ENCODE results near the gene FARS2.

FARS2 gene

DNA sequence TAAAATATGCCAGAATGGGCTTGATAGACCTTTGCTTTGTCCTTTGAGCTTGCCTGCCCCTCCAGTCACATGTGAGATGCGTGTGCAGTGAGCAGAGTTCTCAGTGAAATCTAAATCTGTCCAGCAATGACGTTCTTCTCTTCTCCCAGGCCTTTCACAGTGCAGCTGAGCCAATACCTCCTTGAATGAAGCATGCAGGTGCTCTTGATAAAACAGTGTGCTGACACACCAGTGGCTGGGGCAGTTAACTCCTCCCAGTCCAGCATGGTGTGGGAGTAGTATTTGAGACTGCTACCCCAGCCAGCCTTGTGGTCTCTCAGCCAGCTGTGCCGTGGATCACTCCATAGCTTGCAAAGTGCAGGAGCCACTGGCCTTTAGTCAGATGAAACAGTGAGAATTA, 240.5 kb downstream of the FARS2 start:
- no peak overlapping the region for H3K4me3 ChIP-seq (ENCODE audit: low read depth, low read length)
- no peak for DNase-seq (ENCODE audit: low read depth)
- TF ChIP-seq, protein P1, sequence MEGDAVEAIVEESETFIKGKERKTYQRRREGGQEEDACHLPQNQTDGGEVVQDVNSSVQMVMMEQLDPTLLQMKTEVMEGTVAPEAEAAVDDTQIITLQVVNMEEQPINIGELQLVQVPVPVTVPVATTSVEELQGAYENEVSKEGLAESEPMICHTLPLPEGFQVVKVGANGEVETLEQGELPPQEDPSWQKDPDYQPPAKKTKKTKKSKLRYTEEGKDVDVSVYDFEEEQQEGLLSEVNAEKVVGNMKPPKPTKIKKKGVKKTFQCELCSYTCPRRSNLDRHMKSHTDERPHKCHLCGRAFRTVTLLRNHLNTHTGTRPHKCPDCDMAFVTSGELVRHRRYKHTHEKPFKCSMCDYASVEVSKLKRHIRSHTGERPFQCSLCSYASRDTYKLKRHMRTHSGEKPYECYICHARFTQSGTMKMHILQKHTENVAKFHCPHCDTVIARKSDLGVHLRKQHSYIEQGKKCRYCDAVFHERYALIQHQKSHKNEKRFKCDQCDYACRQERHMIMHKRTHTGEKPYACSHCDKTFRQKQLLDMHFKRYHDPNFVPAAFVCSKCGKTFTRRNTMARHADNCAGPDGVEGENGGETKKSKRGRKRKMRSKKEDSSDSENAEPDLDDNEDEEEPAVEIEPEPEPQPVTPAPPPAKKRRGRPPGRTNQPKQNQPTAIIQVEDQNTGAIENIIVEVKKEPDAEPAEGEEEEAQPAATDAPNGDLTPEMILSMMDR (IDR thresholded peaks at IDR 0.05; ENCODE audit: control insufficient read depth, extremely low read depth, insufficient read depth), result no peak

DNA sequence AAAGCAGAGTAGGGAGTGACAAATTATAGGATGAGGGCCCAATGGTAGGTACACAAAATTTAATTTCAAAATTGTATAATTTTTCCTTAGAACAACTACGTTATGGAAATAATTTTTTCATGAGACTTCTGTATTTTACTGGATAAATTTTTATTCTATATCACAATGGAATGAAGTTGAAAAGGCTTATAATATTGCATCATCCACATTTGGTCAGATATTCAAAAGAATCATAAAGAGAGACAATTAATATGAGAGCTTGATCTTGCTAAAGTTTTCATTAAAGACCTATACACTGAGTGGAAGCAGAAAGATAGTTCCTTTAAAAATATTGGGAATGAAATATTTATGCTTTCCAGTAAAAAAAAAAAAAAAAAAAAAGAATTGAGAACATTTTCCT, 242.8 kb downstream of the FARS2 start:
- no peak overlapping the region for H3K4me3 ChIP-seq (ENCODE audit: low read depth, low read length)
- TF ChIP-seq, protein P1 (IDR thresholded peaks at IDR 0.05; ENCODE audit: control insufficient read depth, extremely low read depth, insufficient read depth), result no peak
- no peak for DNase-seq (ENCODE audit: low read depth)

DNA sequence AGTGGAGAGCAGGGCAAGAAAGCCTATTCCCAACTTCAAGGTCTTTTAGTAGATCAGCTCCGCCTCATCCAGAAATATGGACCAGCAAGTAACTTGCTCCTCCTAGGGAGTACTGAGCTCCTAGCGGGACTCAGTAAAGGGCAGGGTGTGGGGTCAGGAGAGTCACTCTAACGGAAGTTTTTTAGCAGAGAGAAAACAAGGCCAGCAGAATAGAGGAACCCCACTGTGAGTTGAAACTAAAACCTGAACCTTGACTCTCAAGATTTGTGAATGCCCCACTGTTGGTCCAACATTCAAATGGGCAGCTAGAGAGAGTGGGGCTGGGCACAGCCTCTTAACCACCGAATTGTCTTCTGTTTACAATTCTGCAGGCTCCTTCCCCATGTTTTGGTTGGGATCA, 244.8 kb downstream of the FARS2 start:
- TF ChIP-seq, protein P1 (IDR thresholded peaks at IDR 0.05; ENCODE audit: control insufficient read depth, extremely low read depth, insufficient read depth), result no peak
- DNase-seq (ENCODE audit: low read depth), result no peak
- no peak overlapping the region for H3K4me3 ChIP-seq (ENCODE audit: low read depth, low read length)

DNA sequence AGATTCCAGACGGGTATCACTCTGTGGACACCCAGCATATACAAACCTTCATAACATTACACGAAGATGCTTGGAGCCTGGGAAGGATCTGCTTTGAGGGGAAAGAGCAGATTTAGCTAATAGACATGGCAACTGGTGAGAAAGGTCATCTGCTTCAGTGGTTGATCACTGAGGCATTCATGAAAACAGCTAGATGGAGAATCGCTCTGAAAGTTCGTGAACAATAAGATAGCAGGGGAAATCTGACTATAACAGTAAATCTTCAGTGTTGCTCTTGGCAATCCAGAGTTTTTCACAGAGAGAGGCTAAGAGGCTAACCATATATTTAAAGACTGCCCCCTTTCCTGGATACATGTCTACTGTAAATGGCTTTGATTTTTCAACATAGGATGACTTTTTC, 245.3 kb downstream of the FARS2 start:
- DNase-seq (ENCODE audit: low read depth), result no peak
- H3K4me3 ChIP-seq (ENCODE audit: low read depth, low read length), result no peak overlapping the region
- TF ChIP-seq, protein P1 (IDR thresholded peaks at IDR 0.05; ENCODE audit: control insufficient read depth, extremely low read depth, insufficient read depth), result no peak

DNA sequence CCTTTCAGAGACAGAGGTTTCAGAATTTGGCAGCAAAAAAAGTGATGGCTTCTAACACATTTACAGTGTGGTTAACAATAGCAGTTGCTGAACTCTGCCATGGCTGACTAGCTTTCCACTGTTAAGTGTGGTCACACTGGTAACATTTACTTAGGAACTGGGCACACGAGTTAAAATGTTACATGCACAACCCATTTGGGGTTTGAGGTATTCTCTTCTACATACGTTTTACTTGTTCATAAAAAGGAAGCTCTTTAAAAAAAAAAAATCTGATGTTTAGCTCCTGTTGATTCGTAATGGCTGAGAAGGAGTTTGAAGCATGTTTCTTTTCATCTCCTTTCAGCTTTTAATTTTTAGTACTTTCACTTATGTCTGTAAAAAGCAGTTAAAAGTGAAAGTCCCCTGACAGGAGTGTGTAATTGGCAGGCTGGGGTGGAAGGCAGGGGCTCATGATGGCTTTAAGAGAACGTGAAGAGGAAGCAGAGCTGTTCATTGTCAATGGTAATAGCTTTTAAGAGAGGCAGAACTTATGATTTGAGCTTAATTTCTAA, 245.9 kb downstream of the FARS2 start:
- no peak for DNase-seq (ENCODE audit: low read depth)
- TF ChIP-seq, protein P1 (IDR thresholded peaks at IDR 0.05; ENCODE audit: control insufficient read depth, extremely low read depth, insufficient read depth), result no peak
- H3K4me3 ChIP-seq (ENCODE audit: low read depth, low read length), result no peak overlapping the region

DNA sequence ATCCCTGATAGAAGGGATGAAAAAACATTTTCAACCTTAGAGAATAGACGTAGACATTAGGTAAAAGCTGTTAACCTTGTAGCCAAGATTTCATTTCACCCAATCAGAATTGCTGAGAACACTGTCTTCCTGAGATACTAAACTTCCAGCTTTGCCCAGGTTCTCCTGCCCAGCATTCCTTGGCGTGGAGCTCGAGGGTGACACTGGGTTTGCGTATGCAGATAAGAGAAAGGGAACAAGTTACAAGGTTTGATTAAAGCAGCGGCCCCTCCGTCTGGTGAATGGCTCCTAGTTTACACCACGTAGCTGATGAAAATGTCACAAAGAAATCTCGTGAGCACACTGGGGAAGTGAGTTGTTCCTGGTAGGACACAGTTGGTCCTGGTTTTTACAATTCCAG, 247.8 kb downstream of the FARS2 start:
- TF ChIP-seq, protein P1 (IDR thresholded peaks at IDR 0.05; ENCODE audit: control insufficient read depth, extremely low read depth, insufficient read depth), result no peak
- no peak for DNase-seq (ENCODE audit: low read depth)
- H3K4me3 ChIP-seq (ENCODE audit: low read depth, low read length), result no peak overlapping the region
